GM10248 (cell line): Measurements from ENCODE around the gene EMC8.

Experiments
- CTCF ChIA-PET: fragments of 300-600 bp; sonication (Branson Sonifier 250); formaldehyde crosslinking; extraction: SDS; loops from one replicate; lab custom pipeline; 2021; ENCODE audit warnings: antibody characterized with exemption; lab: Yijun Ruan, JAX
- POLR2A ChIA-PET: fragments of 350-650 bp; sonication (Branson Sonifier 250); formaldehyde crosslinking; extraction: SDS; loops from one replicate; lab custom pipeline; 2020; ENCODE audit warnings: antibody characterized with exemption; lab: Yijun Ruan, JAX
- DNase-seq: peaks from one replicate; pipeline ENCODE4 v3.0.0; 2012; ENCODE audit errors: extremely low spot score
- CTCF ChIP-seq: IDR thresholded peaks from 2 replicates; pipeline ENCODE4 v1.5.1; 2012; ENCODE audit warnings: mild to moderate bottlenecking, low read depth; ENCODE audit errors: extremely low read depth, missing control alignments, control extremely low read depth

Gene EMC8

GRCh38 chr16:85750146-85750826 is 49.1 kb downstream of the EMC8 start:
- TF ChIP-seq CTCF: no peak
- ChIA-PET CTCF (interaction anchor here (1.6 kb wide), 1 partner anchor 33 kb away, joined by 5 read pairs; no protein-coding TSS in a partner anchor), POLR2A (no interaction called here)
- DNase-seq: peak; percentile 63

DNA sequence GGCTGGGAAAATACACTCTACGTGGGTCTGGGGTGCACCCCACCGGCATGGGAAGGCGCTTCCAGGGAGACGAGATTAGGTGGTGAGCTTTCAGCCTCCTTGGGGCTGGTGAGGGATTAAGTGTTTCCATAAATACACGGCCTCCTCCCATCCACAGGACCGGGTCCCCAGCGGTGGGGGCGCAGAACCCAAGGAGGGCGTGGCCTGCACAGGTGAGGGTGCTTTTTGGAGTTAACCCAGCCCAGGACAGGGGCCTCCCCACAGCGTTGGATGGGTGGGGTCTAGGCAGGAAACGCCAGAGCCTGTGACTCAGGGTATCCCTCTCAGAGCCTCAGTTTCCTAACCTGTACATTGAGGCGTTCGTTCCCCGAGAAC is 49.6 kb downstream of the EMC8 start:
- no peak for DNase-seq
- TF ChIP-seq CTCF: no peak
- ChIA-PET POLR2A (no interaction called here), CTCF (interaction anchor here (1.6 kb wide), 1 partner anchor 33 kb away, joined by 5 read pairs; no protein-coding TSS in a partner anchor)

- no peak for TF ChIP-seq CTCF
- ChIA-PET POLR2A (no interaction called here), CTCF (interaction anchor here (0.9 to 3.8 kb wide), 8 partner anchors 9 to 326 kb away, joined by 3 to 15 read pairs (median 4); no protein-coding TSS in a partner anchor)
- DNase-seq: peak; percentile 71
Measured at GRCh38 chr16:85746460-85747215, 52.7 kb downstream of the EMC8 start.

DNA sequence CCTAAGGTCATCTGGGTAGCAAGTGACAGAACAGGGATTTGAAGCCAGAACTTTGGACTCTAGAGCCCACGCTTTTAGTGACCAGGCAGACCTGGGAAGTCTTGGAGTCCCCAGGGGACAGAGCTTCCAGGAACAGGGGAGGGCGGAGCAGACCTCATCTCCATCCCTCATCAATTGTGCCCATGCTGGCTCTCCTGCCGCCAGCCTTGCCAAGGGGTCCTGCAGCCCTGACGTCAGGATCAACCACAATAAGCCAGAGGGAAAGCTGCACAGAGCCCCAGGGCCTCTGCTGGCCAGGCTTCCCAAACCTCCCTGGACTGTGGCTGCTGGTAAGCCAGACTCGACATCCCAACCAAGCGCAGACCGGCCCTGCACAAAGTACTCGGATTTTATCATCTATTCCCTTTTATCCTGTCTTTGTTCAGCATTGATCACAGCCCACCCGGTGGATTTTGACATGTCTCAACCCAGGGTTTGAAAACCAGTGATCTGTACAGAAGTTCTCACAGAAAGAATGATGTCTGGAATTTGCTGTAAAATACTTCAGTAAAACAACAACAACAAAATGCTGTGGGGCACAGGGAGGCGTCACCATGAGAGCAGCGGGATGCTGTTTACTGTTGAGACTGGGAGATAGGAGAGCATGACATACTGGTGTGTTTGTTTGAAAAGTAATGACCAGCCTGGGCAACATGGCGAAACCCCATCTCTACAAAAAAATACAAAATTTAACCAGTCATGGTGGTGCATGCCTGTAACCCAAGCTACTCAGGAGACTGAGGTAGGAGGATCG is 60.2 kb downstream of the EMC8 start:
- ChIA-PET CTCF (interaction anchor here (1.7 kb wide), 1 partner anchor 653 kb away, joined by 3 read pairs; no protein-coding TSS in a partner anchor), POLR2A (no interaction called here)
- DNase-seq: no peak
- TF ChIP-seq CTCF: no peak

GRCh38 chr16:85736921-85737320 is 62.4 kb downstream of the EMC8 start:
- ChIA-PET POLR2A (no interaction called here), CTCF (interaction anchor here (0.7 to 3.5 kb wide), 9 partner anchors 9 to 432 kb away, joined by 3 to 15 read pairs (median 8); no protein-coding TSS in a partner anchor)
- no peak for DNase-seq
- TF ChIP-seq CTCF: no peak

- POLR2A ChIA-PET: no interaction called here
- CTCF ChIA-PET: interaction anchor here (1.0 to 3.5 kb wide), 8 partner anchors 10 to 84 kb away, joined by 3 to 15 read pairs (median 8); no protein-coding TSS in a partner anchor
- DNase-seq: no peak
- TF ChIP-seq CTCF: no peak
Measured at GRCh38 chr16:85735946-85736345, 63.4 kb downstream of the EMC8 start.
